Right atrium auricular region (tissue), 2 donors: ENCODE measurements around the gene CLASP1. TPM values are rescaled to one million over a fixed set of nuclear protein-coding genes. Genes with fewer than 3 reads are reported as not detected.

Experiments used
- DNase-seq: peaks from one replicate; pipeline ENCODE4 v3.0.0-alpha.2; 2019; ENCODE audit warnings: low spot score
- H3K27ac ChIP-seq, 2 donors: fragments of 200-600 bp; sonication (generic); 1 replicate in 1 of 2; 2 replicates in 1 of 2; pipeline ENCODE4 v1.5.1; 2016 to 2019
- H3K27me3 ChIP-seq, 2 donors: fragments of 200-600 bp; sonication (generic); one replicate each; pipeline versions ENCODE4 v1.5.1 to v1.6.0; 2017 to 2019
- H3K36me3 ChIP-seq: fragments of 200-600 bp; sonication (generic); one replicate; pipeline ENCODE4 v1.5.1; 2016
- H3K4me1 ChIP-seq, 2 donors: fragments of 200-600 bp; sonication (generic); one replicate each; pipeline versions ENCODE4 v1.5.1 to v1.6.0; 2017 to 2019
- H3K4me3 ChIP-seq, 2 donors: fragments of 200-600 bp; sonication (generic); 1 replicate in 1 of 2; 2 replicates in 1 of 2; pipeline ENCODE4 v1.5.1; 2017 to 2019; ENCODE audit warnings: mild to moderate bottlenecking in 1 of 2, moderate library complexity in 1 of 2
- H3K9me3 ChIP-seq, 2 donors: fragments of 200-600 bp; sonication (generic); one replicate each; pipeline ENCODE4 v1.5.1; 2019
- total RNA-seq, 2 donors: library from RNA; depleted of rRNA; stranded (reverse); fragments of >200 nt; gene quantifications; one replicate each; pipeline ENCODE4 v1.1.0, GENCODE V29; 2016
- TF ChIP-seq, protein P1 (sequence below), 2 donors: fragments of 200-600 bp; sonication (generic); IDR thresholded peaks; one replicate each; pipeline ENCODE4 v1.5.1; 2019; ENCODE audit warnings: antibody characterized with exemption in 2 of 2

Gene CLASP1
- total RNA-seq, 2 donors from 2014 or later = 42.4 to 47.8 TPM

DNA sequence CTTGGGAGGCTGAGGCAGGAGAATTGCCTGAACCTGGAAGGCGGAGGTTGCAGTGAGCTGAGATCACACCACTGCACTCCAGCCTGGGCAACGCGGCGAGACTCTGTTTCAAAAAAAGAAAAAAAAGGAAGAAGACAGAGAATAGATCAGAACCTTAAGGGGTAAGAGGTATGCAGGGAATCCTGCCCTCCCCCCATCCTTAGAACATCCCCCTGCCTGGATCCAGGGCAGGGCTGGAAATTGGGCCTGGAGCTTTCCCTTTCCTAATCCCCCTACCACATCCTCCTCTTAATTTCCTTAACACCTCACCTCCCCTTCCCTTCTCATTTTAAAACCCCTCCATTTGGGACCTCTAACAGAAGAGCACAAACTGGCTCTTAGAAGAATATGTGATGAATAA is 62.1 kb downstream of the CLASP1 start:
- TF ChIP-seq, protein P1, sequence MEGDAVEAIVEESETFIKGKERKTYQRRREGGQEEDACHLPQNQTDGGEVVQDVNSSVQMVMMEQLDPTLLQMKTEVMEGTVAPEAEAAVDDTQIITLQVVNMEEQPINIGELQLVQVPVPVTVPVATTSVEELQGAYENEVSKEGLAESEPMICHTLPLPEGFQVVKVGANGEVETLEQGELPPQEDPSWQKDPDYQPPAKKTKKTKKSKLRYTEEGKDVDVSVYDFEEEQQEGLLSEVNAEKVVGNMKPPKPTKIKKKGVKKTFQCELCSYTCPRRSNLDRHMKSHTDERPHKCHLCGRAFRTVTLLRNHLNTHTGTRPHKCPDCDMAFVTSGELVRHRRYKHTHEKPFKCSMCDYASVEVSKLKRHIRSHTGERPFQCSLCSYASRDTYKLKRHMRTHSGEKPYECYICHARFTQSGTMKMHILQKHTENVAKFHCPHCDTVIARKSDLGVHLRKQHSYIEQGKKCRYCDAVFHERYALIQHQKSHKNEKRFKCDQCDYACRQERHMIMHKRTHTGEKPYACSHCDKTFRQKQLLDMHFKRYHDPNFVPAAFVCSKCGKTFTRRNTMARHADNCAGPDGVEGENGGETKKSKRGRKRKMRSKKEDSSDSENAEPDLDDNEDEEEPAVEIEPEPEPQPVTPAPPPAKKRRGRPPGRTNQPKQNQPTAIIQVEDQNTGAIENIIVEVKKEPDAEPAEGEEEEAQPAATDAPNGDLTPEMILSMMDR (IDR thresholded peaks at IDR 0.05) = no peak
- H3K4me3 ChIP-seq = no peak overlapping the region
- H3K9me3 ChIP-seq = no peaks in the 10 kb centered on the region
- H3K4me1 ChIP-seq = peaks cover 0 to 18% of the 10 kb centered on the region in 2 donors
- H3K27me3 ChIP-seq = no peaks in the 10 kb centered on the region
- H3K36me3 ChIP-seq = no peaks in the 10 kb centered on the region
- no peak overlapping the region for H3K27ac ChIP-seq
- no peak for DNase-seq

DNA sequence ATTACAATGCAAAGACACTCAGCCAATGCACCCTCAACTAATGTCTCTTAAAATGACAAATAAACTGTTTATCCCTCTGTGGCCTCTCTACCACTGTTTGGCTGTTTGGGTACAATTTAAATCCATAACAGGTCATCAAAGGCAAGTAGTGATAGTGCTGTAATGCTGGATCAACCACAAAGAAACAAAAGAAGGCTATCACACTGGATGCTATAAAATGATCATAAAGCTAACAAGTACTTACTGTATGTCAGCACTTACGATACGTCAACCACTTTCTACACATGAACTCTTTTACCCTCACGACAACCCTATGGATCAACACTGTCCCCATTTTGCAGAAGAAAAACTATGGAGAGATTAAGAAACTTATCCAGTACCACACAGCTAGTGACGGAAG is 64.5 kb downstream of the CLASP1 start:
- DNase-seq = no peak
- no peak overlapping the region for H3K27ac ChIP-seq
- TF ChIP-seq, protein P1 (IDR thresholded peaks at IDR 0.05) = no peak
- H3K27me3 ChIP-seq = no peaks in the 10 kb centered on the region
- H3K9me3 ChIP-seq = no peaks in the 10 kb centered on the region
- no peak overlapping the region for H3K4me3 ChIP-seq
- H3K4me1 ChIP-seq = peaks cover 0 to 26% of the 10 kb centered on the region in 2 donors
- H3K36me3 ChIP-seq = no peaks in the 10 kb centered on the region

DNA sequence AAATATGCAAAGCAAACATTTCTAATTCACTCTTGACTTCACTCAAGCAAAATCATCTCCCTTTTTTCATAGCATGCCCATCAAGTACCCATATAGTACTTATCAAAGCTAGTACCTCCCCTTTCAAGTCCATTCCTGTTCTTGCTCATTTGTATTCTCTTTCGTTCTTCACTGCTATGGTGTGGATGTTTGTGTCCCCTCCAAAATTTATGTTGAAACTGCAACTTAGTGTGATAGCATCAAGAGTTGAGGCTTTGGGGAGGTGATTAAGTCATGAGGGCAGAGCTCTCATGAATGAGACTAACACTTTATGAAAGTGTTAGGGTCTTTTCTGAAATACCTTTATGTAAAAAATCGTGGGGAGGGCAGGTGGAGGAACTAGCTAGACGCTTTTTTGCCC is 65.7 kb downstream of the CLASP1 start:
- Histone ChIP-seq H3K9me3 (no peaks in the 10 kb centered on the region), H3K36me3 (no peaks in the 10 kb centered on the region), H3K4me3 (no peak overlapping the region), H3K27me3 (no peaks in the 10 kb centered on the region), H3K27ac (no peak overlapping the region), H3K4me1 (peaks cover 0 to 32% of the 10 kb centered on the region in 2 donors)
- TF ChIP-seq, protein P1 (IDR thresholded peaks at IDR 0.05) = no peak
- DNase-seq = no peak

DNA sequence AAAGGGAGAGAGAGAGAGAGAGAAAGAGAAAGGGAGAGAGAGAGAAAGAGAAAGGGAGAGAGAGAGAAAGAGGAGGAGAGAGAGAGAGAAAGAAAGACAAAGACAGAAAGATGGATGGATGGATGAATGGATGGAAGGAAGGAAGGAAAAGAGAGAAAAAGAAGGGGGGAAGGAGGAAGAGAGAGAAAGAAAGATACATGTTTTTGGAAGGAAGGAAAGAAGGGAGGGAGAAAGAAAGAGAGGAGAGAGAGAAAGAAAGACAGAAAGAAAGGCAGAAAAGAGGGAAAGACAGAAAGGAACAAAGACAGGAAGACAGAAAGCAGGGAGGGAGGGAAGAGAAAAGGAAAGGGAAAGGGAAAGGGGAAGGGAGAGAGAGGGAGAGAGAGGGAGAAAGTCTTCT is 67.0 kb downstream of the CLASP1 start:
- Histone ChIP-seq H3K4me3 (no peak overlapping the region), H3K27ac (no peak overlapping the region), H3K27me3 (no peaks in the 10 kb centered on the region), H3K9me3 (no peaks in the 10 kb centered on the region), H3K4me1 (peaks cover 0 to 32% of the 10 kb centered on the region in 2 donors), H3K36me3 (no peaks in the 10 kb centered on the region)
- no peak for DNase-seq
- TF ChIP-seq, protein P1 (IDR thresholded peaks at IDR 0.05) = no peak

DNA sequence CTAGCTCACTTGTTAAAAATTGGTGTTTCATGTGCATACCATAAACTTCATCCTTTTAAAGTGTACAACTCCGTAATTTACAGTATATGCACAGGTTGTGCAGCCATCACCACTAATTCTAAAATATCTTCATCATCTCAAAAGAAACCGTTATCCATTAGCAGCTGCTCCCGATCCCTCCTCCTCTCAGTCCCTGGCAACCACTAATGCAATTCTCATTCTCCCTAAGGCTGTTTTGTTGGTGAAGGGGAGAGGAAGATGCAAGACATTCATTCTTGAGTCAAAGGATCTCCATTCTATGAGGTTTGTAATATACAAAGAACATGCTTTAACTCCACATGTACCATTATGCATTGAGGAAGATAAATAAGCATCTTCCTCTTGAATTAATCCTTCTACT is 70.0 kb downstream of the CLASP1 start:
- Histone ChIP-seq H3K4me1 (peaks cover 0 to 19% of the 10 kb centered on the region in 2 donors), H3K27ac (no peak overlapping the region), H3K27me3 (no peaks in the 10 kb centered on the region), H3K36me3 (no peaks in the 10 kb centered on the region), H3K9me3 (no peaks in the 10 kb centered on the region), H3K4me3 (no peak overlapping the region)
- no peak for DNase-seq
- TF ChIP-seq, protein P1 (IDR thresholded peaks at IDR 0.05) = no peak

DNA sequence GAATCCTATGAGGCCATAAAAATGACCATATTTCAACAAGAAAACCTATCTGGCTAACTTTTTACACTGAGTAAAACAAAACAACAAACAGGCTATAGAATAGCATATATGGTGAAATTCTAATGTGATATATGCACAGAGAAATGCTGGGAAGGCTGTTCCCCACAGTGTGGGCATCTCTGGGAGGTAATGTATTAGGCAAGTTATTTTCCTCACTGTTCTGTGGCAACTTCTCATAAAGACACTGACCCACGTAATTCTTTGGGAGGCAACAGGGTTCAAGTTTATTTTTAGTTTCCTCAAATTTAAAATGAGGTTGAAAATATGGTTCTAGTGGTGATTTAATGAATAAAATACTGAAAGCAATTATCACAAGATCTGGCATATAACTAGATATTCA is 71.9 kb downstream of the CLASP1 start:
- DNase-seq = no peak
- H3K36me3 ChIP-seq = no peaks in the 10 kb centered on the region
- no peak overlapping the region for H3K4me3 ChIP-seq
- no peaks in the 10 kb centered on the region for H3K9me3 ChIP-seq
- H3K4me1 ChIP-seq = peaks cover 0 to 24% of the 10 kb centered on the region in 2 donors
- TF ChIP-seq, protein P1 (IDR thresholded peaks at IDR 0.05) = no peak
- H3K27ac ChIP-seq = no peak overlapping the region
- H3K27me3 ChIP-seq = no peaks in the 10 kb centered on the region
